Right forelimb (tissue), 1 donor: ENCODE data around the gene CAMK1G.
A peak's percentile ranks its signal among the peaks of the same experiment; 100 is the strongest.

Source experiments
- DNase-seq: peaks from one replicate; pipeline ENCODE4 v3.0.0-alpha.2; 2018

Gene CAMK1G

DNA sequence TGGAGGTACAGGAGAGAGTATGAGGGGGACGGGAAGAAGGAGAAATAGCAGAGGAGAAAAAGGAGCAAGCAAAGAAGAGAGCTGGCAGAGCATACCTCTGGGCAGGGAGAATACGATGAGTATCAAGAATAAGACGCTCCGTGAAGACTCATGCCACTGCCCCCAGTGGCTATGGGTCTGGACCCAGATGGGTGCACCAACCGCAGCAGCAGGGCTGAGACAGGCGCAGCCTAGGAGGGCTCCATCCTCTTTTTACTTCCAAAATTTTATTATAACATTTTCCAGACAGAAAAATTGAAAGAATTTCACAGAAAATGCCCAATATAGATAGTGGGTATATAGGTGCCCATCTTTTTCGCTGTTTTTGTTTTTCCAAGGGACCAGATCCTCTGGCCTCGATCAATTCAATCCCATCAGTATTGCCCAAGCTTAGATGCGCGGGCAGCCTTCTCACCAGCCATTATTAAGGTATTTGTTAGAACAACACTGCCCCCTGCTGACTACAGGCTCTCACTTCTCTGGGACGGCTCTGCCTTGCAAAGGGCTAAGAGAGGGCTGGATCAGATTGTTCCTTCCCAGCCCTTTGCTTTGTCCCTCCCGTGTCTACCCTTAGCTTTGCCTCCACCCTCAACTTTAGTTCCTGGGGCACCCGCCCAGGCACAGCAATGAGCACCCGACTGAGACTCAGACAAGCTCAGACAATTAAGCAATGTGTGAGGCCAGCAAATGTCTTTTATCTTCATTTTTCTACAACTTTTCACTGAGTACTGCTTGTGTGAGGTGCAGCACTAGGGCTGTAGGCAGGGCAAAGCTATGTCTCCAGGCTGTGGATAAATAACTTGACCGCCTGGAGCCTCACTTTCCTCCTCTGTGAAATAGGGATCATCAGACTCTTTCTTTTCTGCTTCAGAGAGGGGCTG, 17.5 kb upstream of the CAMK1G start:
- DNase-seq: peak; percentile 74

DNA sequence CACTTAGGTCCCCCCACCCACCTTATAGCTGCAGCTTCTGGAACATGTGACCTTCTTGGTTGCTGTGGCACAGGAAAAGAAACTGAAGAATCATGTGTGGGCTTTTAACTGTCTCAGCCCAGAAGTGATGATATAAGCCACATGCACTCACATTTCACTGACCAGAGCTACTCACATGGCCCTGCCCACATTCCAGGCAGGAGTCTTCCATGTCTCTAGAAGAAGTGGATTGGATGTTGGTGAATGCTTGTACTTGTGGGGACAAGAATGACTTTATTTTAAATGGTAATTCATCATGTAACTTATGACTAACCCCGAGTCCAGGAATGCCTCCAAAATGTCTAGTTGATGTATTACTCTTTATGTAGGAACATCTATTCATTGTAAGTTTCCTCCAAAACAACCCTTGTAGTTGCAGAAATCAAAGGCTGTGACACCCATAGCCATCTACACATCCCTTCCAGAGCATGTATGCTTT, 15.8 kb upstream of the CAMK1G start:
- no peak for DNase-seq

DNA sequence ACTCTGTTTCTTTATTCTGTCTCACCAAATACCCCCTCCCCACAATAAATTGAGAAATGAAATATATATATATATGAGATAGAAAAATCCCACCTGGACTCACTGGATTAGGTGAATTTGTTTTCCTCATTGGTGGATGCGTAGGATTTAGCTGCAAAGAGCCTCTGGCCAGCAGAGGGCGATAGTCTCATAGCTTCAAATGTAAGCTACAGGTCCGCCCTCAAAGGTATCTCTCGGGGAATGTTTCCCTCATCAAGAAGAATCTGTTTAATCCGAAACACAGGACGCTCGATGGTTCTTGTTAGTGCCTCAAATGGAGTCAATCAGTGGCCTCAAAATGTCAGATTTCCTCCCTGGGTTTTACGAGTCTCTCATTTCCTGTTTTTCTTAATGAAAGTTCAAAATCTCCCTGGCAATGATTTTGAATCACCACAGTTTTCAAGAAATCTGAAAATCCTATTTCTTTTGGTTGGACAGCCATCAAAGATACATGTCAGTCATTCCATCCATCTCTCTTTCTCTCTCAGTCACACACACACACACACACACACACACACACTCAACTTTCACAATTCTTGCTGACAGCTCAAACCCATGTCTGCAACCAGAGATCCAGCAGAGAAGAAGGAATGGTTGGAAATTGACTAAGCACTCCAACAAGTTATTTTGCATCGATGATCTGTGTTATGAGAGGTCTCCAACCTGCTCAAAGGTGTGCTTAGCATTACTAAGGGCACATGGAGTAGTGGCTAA, 13.9 kb upstream of the CAMK1G start:
- peak; percentile 65 for DNase-seq

DNA sequence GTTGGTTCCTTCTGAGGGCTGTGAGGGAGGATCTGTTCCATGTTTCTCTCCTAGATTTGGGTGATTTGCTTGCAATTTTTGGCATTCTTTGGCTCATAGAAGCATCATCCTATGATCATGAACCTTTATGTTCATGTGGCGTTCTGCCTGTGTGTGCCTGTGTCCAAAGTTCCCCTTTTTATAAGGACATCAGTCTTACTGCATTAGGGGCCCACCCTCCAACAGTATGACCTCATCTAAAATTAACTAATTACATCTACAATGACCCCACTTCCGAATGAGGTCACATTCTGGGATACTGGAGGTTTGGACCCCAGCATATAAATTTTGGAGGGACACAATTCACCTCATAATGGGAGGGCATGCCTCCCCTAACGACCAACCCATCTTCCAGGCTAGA, 12.8 kb upstream of the CAMK1G start:
- no peak for DNase-seq

DNA sequence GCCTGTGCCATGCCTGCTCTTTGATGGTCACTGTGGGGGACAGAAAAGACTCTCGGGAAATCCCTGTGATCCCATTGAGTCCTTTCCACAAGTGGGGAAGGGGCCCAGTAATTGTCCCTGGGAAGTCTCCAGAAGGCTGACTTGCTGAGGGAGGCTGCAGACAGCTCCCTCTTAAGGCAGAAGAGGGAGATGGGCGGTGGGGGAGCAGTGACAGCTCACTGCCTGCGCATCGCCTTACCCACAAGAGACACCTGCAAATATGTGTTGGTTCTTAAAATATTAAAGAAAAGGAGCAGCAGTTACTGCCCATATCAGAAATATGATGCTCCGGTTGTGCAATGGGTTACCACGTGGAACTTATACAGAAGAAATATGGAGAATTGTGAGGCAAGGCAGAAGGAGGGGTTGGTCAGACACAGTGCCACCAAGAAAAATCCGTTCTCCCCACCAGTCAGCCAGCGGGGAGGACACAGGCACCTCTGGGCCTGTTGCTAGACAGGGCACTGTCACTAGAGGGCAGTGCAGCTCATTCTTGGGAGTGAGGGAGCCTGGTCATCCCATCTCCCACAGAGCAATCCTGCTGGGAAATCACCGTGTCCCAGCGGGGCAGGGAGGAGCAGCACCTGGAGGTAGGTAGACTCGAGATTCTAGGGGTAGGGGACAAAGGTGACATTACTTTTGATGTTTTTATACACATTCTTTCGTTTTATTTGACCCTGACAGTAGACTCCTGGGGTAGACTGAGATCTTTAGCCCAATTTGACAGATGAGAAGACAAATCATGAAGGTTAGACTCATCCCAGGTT, 6.9 kb upstream of the CAMK1G start:
- DNase-seq: peak; percentile 81

DNA sequence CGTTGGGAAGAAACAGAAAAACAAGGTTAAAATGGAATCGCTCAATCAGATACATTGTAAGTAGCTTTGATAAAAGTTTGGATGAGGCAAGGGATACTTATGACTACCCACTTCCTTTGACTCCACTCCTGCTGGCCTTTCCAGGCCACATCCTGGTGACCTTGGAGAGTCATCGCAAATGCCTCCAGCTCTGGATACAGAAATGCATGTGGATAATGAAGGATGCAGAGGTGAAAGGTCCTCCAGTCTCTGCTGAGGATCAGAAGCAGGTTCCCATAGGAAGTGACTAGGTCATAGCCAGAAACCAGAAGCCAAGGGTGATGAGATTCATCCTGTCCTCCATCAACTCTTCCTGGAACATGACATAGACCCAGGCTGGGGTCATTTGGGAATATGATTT, 6.2 kb upstream of the CAMK1G start:
- DNase-seq: no peak

DNA sequence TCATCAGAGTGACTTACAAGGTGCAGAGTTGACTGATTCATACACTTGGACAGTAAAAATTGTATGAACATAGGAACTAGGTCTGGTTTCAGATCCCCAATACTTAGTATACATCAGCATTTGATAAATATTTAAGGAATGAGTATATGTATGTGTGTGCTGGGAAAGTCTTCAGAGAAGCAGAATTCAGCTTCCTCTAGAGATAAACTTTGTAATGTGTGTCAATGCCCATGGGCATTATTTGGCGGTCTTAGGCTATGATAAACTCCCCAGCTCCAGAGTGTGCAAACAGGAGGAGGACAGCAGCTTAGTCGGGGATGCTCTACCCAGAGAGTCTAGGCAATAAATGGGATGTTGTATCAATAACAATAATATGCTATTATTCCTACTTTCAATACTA, 2.9 kb upstream of the CAMK1G start:
- no peak for DNase-seq

DNA sequence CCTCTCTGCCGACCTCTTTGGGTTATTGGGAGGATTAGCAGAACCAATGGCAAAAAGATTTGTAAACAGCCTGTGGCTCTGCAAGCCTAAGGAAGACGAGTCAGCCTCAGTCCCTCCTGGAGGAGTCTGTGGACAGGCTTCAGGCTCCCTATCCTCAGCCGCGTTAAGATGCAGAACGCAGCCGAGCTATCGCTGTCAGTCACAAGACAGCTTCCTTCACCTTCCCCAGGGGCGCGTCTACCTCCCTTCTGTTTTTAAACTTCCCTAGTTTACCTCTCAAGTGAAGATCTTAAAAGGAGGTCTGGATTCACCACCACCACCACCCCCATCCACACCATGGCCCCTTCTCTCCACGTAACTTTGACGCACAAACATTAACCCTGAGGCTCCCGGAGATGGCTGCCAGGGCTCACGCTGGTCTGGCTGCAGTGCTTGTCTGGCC, 738 bp downstream of the CAMK1G start:
- no peak for DNase-seq

DNA sequence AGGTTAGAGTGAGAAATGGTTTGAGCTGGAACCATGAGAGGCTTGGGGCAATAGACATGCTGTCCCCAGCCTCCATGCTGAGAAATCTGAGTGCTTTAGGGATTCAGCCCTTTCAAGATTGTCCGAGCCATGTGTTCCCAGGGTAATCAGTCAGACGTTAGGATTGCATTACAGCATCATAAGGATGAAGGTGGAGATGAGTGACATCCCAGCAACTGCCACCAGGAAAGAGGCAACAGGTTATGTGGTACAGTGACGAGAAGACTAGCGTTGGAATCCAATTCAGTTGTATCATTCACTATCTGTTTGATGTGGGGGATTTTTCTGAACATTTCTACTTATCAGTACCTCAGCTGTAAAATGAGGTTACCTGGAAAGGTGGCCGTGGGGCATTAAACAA, 1.7 kb downstream of the CAMK1G start:
- DNase-seq: no peak

DNA sequence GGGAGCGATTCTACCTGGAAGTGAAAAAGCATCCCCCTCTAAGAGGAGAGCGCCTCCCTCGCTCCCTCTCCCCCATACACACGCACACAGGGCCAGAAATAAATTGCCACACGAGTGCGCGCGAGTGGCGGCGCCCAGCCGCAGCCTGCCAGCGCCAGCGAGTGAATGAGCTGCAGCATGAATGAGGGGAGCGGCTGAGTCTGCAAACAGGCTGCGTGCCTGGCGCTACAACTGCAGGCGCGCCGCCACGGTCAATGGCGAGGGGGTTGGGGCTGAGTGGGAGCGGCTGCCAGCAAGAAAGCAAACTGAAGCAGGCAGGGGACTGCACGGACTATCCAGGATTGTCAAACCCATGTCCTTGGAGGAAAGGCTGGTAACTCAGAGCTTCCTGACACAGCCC, 2.2 kb downstream of the CAMK1G start:
- peak; percentile 78 for DNase-seq

DNA sequence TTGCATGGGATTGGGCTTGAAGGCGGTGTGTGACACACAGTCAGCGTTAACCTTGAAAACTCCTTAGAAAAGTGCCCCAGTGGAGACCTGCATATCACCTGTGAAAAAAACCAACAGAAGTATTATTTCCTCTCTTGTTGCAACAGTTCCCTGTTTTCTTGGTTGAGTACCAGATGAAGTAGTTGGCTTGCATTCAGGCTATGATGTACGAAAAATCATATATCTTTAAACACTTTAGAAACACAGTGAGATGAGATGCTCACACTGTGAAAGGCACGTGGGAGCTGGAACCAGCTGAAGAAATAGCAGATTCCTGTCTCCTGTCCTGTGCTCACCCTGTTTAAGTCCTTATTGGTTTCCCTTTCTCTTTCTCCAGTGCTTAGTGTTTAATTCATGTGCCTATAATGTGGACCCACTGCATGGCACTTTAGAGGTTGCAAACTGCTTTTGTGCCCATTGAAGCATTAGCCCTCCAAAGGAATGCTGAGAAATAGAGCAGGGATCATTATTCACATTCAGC, 2.8 kb downstream of the CAMK1G start:
- peak; percentile 21 for DNase-seq

DNA sequence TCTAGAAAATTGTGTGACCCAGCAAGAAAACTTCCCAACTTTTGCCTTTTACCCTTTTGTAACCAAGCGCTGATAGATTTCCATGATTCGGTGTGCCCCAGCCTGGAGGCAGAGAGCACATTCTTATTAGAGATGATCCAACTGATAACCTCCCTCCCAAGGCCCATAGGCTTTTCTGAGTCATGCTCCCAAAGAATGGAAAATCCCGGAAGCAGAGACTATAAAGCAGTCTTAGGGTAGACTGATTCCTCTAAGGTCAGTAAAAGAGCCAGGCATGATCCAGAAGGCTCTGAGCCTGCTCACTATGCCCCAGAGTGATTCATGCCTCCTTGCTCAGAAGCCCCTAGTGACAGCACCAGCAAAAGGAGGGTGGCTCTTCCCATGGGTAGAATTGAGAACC, 4.3 kb downstream of the CAMK1G start:
- DNase-seq: peak; percentile 1

DNA sequence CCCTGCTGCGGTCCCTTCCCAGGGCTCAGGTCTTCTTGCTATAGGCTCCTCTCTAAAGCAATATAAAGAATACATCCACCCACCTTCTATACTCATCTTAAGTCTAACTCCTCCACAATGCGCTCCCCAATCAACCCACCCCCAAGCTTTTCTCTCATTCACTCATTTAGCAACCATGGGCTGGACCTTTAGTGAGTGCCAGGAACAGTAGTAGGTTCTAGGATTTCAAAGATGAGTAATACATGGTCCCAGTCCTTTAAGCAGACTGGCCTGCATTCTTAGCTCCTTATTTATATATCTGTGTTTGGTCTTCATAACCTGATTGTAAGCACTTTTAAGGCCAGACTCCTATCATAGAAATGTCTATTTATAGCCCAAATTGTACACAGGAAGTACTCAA, 5.9 kb downstream of the CAMK1G start:
- no peak for DNase-seq

DNA sequence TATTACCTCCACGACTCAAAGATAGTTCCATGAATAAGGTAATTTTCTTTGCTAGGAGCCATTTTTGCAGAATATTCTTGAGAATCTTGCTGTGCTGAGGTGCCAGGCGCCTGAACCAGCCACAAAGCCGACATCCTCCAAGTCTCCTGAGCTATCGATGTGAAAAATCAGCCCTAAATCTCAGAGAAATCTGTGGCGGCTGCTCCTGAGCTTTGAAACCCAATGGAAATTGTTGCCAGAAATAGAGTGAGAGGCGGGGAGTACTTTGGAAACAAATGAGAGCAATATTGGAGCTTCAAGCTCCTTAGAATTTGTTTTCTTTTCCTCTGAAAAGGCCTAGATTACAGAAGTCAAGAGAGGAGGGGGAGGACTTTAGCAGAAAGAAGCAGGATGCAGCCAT, 6.3 kb downstream of the CAMK1G start:
- no peak for DNase-seq

DNA sequence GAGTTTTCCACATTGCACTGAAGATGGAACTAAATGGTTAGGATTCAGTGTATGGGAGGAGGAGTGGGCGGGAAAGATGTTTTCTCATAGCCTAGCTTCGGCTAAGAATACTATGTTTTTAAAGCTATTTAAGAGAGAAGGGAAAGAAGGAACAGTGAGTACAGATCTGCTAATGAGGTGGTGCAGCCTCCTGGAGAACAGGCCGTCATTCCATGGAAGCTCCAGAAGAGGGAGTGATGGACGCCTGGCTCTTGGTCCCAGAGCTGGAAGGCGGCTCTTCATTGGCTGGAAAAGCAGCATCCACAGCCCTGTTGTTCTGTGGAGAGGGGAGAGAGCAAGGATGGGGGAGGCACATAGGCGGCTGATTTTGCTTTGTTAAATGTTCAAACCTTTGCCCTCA, 6.9 kb downstream of the CAMK1G start:
- DNase-seq: no peak

DNA sequence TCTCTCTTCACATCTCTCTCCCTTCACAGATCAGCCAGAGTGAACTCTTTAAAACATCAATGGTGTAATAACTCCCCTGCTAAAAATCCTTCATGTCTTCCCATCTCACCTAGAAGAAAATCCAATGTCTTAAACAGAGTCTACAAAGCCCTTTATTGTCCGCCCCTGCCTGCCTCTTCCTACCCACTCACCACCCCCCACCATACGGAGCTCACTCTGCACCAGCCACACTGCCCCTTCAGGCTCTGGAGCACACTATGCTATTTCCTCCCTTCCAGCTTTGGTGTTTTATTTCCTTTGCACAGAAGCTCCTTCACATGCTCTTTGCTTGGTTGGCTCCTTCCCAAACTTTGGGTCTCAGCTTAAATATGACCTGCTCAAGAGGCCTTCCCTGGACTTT, 10.2 kb downstream of the CAMK1G start:
- DNase-seq: no peak

DNA sequence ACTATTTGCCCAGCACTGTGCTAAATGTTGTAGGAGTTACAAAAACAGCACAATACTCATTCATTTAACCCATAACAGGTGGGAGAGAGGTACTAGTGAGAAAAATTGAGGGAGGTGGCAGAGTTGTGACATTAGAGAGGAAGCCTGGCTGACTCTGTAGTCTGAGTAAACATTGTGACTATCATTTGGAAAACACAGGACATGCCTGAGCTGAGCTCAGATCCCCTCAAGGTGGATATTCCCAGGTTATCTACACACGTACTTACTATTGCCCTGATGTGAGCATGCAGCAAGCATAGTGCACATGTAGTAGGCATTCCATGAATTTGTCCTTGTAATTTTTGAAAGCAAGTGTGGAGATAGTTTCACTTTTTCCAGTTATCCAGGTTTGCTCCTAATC, 10.9 kb downstream of the CAMK1G start:
- DNase-seq: no peak

DNA sequence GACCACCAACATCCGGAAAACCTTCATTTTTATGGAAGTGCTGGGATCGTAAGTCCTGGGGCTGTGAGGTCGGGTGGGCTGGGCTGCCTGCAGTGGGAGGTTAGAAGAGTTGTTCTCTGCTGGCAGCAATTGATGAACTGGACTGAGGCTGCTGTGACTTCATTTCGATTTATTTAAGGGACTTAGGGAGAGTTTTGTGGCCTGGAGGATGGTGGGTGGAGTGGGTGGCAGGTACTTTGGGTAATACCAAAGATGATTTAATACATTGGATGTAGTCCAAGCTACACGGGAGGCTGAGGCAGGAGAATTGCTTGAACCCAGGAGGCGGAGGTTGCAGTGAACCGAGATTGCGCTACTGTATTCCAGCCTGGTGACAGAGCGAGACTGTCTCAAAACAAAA, 11.5 kb downstream of the CAMK1G start:
- no peak for DNase-seq

DNA sequence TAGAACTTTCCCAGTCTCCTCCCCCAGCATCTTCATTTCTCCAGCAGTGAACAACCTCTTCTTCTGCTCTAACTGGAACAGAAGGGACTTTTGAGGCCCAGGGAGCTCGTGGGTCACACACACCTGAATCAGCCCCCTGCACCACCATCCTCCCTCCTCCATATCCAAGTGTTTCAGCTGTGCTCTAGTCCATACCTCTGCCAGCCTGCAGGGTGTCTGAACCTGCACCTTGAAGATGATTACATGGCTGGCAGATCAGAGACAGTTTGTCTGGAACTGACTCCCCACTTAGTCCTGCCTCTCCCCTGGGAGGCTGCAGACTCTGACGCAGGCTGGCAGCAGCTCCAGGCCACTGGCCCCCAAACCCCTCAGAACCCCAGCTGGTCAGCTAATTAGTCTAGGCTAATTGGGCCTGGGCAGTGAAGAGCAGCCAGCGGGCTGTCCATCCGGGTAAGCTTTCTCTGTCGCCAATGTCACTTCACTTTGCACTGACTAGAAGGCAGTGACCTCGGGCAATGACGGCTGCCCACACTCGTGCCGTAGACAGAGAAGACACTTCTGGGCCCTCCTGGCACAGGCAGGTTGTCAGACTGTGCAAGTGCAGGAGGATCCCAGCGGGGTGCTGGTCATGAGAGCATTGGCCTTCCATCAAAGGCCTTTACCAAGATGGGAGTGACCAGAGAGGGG, 12.2 kb downstream of the CAMK1G start:
- no peak for DNase-seq

DNA sequence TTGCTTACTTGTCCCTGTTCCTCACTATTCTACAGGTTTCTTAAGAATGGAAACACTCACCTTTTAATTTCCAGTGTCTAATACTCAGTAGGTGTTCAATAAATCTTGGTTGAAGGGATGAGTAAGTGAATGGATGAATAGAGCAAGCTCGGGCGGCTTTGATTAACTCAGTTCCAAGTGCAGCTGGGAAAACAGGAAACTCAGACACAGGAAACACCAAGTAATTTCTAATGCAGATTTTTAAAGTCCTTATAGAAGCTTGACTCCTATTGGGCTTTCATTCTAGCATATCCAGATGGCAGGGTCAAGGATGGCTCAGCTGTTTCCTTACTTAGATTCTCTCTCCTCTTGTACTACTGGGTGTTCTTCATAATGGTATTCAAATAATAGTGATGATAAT, 14.0 kb downstream of the CAMK1G start:
- DNase-seq: no peak

DNA sequence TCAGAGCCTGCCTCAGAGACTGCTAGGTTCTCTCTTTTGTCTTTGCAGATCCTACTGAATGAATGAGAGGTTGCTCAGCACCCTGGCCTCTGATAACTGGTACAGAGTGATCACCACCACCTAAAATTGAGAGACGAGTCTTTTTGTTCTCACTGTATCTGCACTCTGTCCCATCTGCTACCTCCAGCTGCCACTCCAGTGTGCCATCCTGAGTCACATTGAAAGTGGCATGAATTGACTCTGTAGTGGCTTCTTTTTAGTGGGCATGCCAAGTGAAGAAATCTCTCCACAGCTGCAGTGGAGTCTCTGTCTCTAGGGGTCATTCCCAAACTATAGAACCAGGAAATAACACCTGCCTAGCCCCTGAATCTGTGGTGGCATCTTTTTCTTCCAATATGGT, 14.7 kb downstream of the CAMK1G start:
- peak; percentile 17 for DNase-seq

DNA sequence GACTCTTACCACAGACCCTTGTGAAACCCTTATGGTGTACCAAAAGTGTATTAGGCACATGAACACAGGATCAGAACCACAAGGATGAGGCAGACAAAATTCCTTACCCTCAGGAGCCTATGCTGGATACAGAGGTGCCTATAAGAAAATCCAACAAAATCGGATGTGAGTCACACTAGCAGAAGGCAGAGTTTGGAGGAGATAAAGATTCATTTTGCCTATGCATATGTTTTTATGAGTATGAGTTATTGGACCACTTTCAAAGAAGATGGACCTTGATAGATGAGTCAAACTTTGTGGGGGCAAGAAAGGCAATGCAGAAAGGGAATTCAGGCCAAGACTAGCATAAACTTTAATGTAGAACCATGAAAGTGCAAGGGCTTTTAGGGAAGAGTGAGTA, 17.0 kb downstream of the CAMK1G start:
- DNase-seq: no peak
